Transverse colon (tissue), 4 donors: ENCODE measurements around the gene MOGAT1. TPM values are rescaled to one million over a fixed set of nuclear protein-coding genes. Genes with fewer than 3 reads are reported as not detected.
A peak's percentile ranks its signal among the peaks of the same experiment; 100 is the strongest.

Experiments
- DNase-seq: peaks from one replicate; pipeline ENCODE4 v3.0.0-alpha.2; 2019
- H3K27ac ChIP-seq, 4 donors: fragments of 200-600 bp; sonication (generic); 2 replicates each; pipeline ENCODE4 v1.5.1; 2016 to 2018; ENCODE audit warnings: inconsistent platforms in 4 of 4
- H3K27me3 ChIP-seq: fragments of 200-600 bp; sonication (generic); 2 replicates; pipeline ENCODE4 v1.5.1; 2017; ENCODE audit warnings: inconsistent platforms
- H3K36me3 ChIP-seq, 4 donors: fragments of 200-600 bp; sonication (generic); 2 replicates each; pipeline ENCODE4 v1.5.1; 2017 to 2019; ENCODE audit warnings: inconsistent platforms in 4 of 4
- H3K4me1 ChIP-seq, 4 donors: fragments of 200-600 bp; sonication (generic); 2 replicates each; pipeline ENCODE4 v1.5.1; 2017 to 2020; ENCODE audit warnings: inconsistent platforms in 4 of 4
- H3K4me3 ChIP-seq, 4 donors: fragments of 200-600 bp; sonication (generic); 1 replicate in 1 of 4; 2 replicates in 3 of 4; pipeline versions ENCODE4 v1.5.1 to v1.6.1; 2017 to 2019; ENCODE audit warnings: inconsistent platforms in 4 of 4
- H3K9me3 ChIP-seq, 2 donors: fragments of 200-600 bp; sonication (generic); 2 replicates each; pipeline ENCODE4 v1.5.1; 2017 to 2019; ENCODE audit warnings: inconsistent platforms in 2 of 2
- CTCF ChIP-seq, 5 experiments: fragments of 200-600 bp in 3 of 5; fragments of 450-650 bp in 2 of 5; sonication (generic) in 3 of 5; IDR thresholded peaks; 1 replicate in 2 of 5; 2 replicates in 3 of 5; pipeline ENCODE4 v1.5.1; 2016 to 2017; ENCODE audit warnings: antibody characterized with exemption in 5 of 5, inconsistent platforms in 3 of 5, mild to moderate bottlenecking in 2 of 5, moderate library complexity in 1 of 5
- EP300 ChIP-seq: sonication (generic); formaldehyde crosslinking; IDR thresholded peaks from one replicate; pipeline ENCODE4 v1.6.1; 2017; ENCODE audit warnings: antibody characterized with exemption, low read depth
- POLR2A ChIP-seq: fragments of 450-650 bp; IDR thresholded peaks from one replicate; pipeline ENCODE4 v1.6.1; 2016; ENCODE audit warnings: antibody characterized with exemption, mild to moderate bottlenecking, moderate library complexity
- POLR2AphosphoS5 ChIP-seq, 3 donors: sonication (generic); formaldehyde crosslinking; IDR thresholded peaks; one replicate each; pipeline ENCODE4 v1.6.1; 2016; ENCODE audit warnings: antibody characterized with exemption in 3 of 3
- whole genome bisulfite sequencing, 2 donors: methylation state at CpG; one replicate each; pipeline ENCODE4 v1.1.5; 2018; ENCODE audit warnings: low coverage in 1 of 2; 5-methylcytosine and 5-hydroxymethylcytosine counted together
- in situ Hi-C, 4 donors: fragments of 200-750 bp; cut with MboI; loops; one replicate each; pipeline versions ENCODE4 v1.15.0 to v1.15.1; 2017; ENCODE audit warnings: low sequenced_read_pairs in 3 of 4, low pct_ligation_motif_present in 1 of 4, low pct_unique_long_range_greater_than_20kb in 1 of 4
- intact Hi-C: fragments of 100-400 bp; cut with DNase I; formaldehyde crosslinking; loops from one replicate; pipeline ENCODE4 v1.15.1; 2023; ENCODE audit warnings: low total_unique reads
- total RNA-seq, 4 donors: library from RNA; depleted of rRNA; stranded (reverse); fragments of >200 nt; gene quantifications; one replicate each; pipeline ENCODE4 v1.1.0, GENCODE V29; 2016

The MOGAT1 gene
- total RNA-seq, 4 donors from 2014 or later = 0.80 TPM; not detected in 3

GRCh38 chr2:222733470-222733845 is 62.0 kb downstream of the MOGAT1 start:
- Histone ChIP-seq H3K36me3 (no peaks in the 10 kb centered on the region), H3K4me1 (peaks cover 9 to 20% (median 15%) of the 10 kb centered on the region in 4 donors), H3K4me3 (no peak overlapping the region), H3K27me3 (no peaks in the 10 kb centered on the region), H3K27ac (no peak overlapping the region), H3K9me3 (no peaks in the 10 kb centered on the region)
- DNase-seq = no peak
- TF ChIP-seq POLR2A = no peak
- no peak for TF ChIP-seq CTCF (IDR thresholded peaks at IDR 0.05)
- TF ChIP-seq EP300 = no peak
- TF ChIP-seq POLR2AphosphoS5 (IDR thresholded peaks at IDR 0.05) = no peak
- in situ Hi-C loops (no loop called here), intact Hi-C loops (no loop called here)
- 89 to 93% methylated on average over 3 of the region's 3 CpGs for WGBS, 2 donors

GRCh38 chr2:222733846-222734702 is 62.6 kb downstream of the MOGAT1 start:
- no peak for TF ChIP-seq POLR2A
- TF ChIP-seq CTCF (IDR thresholded peaks at IDR 0.05) = no peak
- no peak for TF ChIP-seq POLR2AphosphoS5 (IDR thresholded peaks at IDR 0.05)
- no peak for TF ChIP-seq EP300
- intact Hi-C loops (no loop called here), in situ Hi-C loops (no loop called here)
- H3K4me1 ChIP-seq = peaks cover 9 to 20% (median 15%) of the 10 kb centered on the region in 4 donors
- H3K27me3 ChIP-seq = no peaks in the 10 kb centered on the region
- DNase-seq = no peak
- no peak overlapping the region for H3K4me3 ChIP-seq
- no peaks in the 10 kb centered on the region for H3K36me3 ChIP-seq
- WGBS, 2 donors = 58 to 68% methylated on average over 6 to 10 of the region's 10 CpGs
- H3K9me3 ChIP-seq = no peaks in the 10 kb centered on the region
- peak overlapping the region; percentile 5 to 40 (median 12) for H3K27ac ChIP-seq

- Histone ChIP-seq H3K9me3 (no peaks in the 10 kb centered on the region), H3K4me3 (no peak overlapping the region), H3K36me3 (no peaks in the 10 kb centered on the region), H3K27ac (peak overlapping the region in 1 of 4 donors; percentile 40), H3K27me3 (no peaks in the 10 kb centered on the region), H3K4me1 (peaks cover 9 to 20% (median 15%) of the 10 kb centered on the region in 4 donors)
- no peak for TF ChIP-seq POLR2A
- TF ChIP-seq EP300 = no peak
- no peak for TF ChIP-seq CTCF (IDR thresholded peaks at IDR 0.05)
- TF ChIP-seq POLR2AphosphoS5 (IDR thresholded peaks at IDR 0.05) = no peak
- intact Hi-C loops = no loop called here
- in situ Hi-C loops = no loop called here
- DNase-seq = no peak
- WGBS, 2 donors = 77% methylated on average over 1 of the region's 1 CpG; no CpG with 5 or more reads in 1 of the 2 donors
Measured at GRCh38 chr2:222734703-222735014, 63.2 kb downstream of the MOGAT1 start.

- H3K27me3 ChIP-seq = no peaks in the 10 kb centered on the region
- H3K9me3 ChIP-seq = no peaks in the 10 kb centered on the region
- intact Hi-C loops = no loop called here
- no peak overlapping the region for H3K27ac ChIP-seq
- peaks cover 9 to 16% (median 12%) of the 10 kb centered on the region in 4 donors for H3K4me1 ChIP-seq
- 36% methylated on average over 2 of the region's 2 CpGs for WGBS, 2 donors
- H3K4me3 ChIP-seq = no peak overlapping the region
- TF ChIP-seq CTCF (IDR thresholded peaks at IDR 0.05) = no peak
- no peak for TF ChIP-seq EP300
- TF ChIP-seq POLR2A = no peak
- TF ChIP-seq POLR2AphosphoS5 (IDR thresholded peaks at IDR 0.05) = no peak
- H3K36me3 ChIP-seq = no peaks in the 10 kb centered on the region
- in situ Hi-C loops = no loop called here
- no peak for DNase-seq
Measured at GRCh38 chr2:222736301-222736700, 64.8 kb downstream of the MOGAT1 start.
